AG04450 (cell line): Measurements from ENCODE around the gene TSPAN9. TPM values are rescaled to one million over a fixed set of nuclear protein-coding genes. Genes with fewer than 3 reads are reported as not detected.

ENCODE experiments used
- CTCF ChIA-PET: fragments of 300-600, 350-600 bp; formaldehyde crosslinking; extraction: SDS; loops from one replicate; lab custom pipeline; 2022; ENCODE audit warnings: antibody characterized with exemption, inconsistent platforms; lab: Charles Lee
- POLR2A ChIA-PET: fragments of 350-600 bp; formaldehyde crosslinking; extraction: SDS; loops from one replicate; lab custom pipeline; 2021; ENCODE audit warnings: antibody characterized with exemption, inconsistent platforms; lab: Yijun Ruan, JAX
- DNase-seq: peaks from one replicate; pipeline ENCODE4 v3.0.0-alpha.2; 2011; ENCODE audit warnings: low read depth, low spot score
- H3K27ac ChIP-seq: one replicate; pipeline ENCODE4 v1.5.1; 2012; ENCODE audit warnings: low read depth, low read length, control low read depth
- H3K27me3 ChIP-seq: one replicate; pipeline ENCODE4 v1.6.0; 2012; ENCODE audit warnings: low read length; ENCODE audit not compliant: control insufficient read depth, insufficient read depth
- H3K4me3 ChIP-seq: 2 replicates; pipeline ENCODE4 v1.5.1; 2011; ENCODE audit warnings: mild to moderate bottlenecking, low read depth, low read length, control low read depth
- H3K9me3 ChIP-seq: 2 replicates; pipeline ENCODE4 v1.5.1; 2012; ENCODE audit warnings: low read length; ENCODE audit not compliant: control insufficient read depth, insufficient read depth
- CTCF ChIP-seq: IDR thresholded peaks from 2 replicates; pipeline ENCODE4 v1.5.1; 2011; ENCODE audit warnings: low read depth, low read length, control low read depth, inconsistent platforms
- polyA plus RNA-seq: library from polyadenylated mRNA; depleted of rRNA; stranded (reverse); fragments of >200 nt; gene quantifications from 2 replicates; pipeline ENCODE4 v1.2.3, GENCODE V29; 2011

Gene TSPAN9
- polyA plus RNA-seq, 1 experiment, result 68.0 TPM

GRCh38 chr12:3186546-3187215 lies 109.5 kb downstream of the TSPAN9 start:
- POLR2A ChIA-PET, result interaction anchor here (0.7 to 2.1 kb wide), 2 partner anchors 16 to 18 kb away, joined by 3 to 15 read pairs; no protein-coding TSS in a partner anchor
- TF ChIP-seq CTCF, result no peak
- H3K9me3 ChIP-seq, result no peaks in the 10 kb centered on the region
- no peak for DNase-seq
- H3K27me3 ChIP-seq, result no peaks in the 10 kb centered on the region
- H3K4me3 ChIP-seq, result no peak overlapping the region
- H3K27ac ChIP-seq, result no peak overlapping the region
- CTCF ChIA-PET, result interaction anchor here (1.4 to 4.3 kb wide), 2 partner anchors 16 to 88 kb away, joined by 6 to 33 read pairs; no protein-coding TSS in a partner anchor

GRCh38 chr12:3187846-3188770 lies 110.9 kb downstream of the TSPAN9 start:
- no peaks in the 10 kb centered on the region for H3K27me3 ChIP-seq
- no peak for TF ChIP-seq CTCF
- POLR2A ChIA-PET, result no interaction called here
- CTCF ChIA-PET, result interaction anchor here (0.8 to 4.3 kb wide), 2 partner anchors 14 to 15 kb away, joined by 4 to 33 read pairs; no protein-coding TSS in a partner anchor
- DNase-seq, result no peak
- H3K27ac ChIP-seq, result no peak overlapping the region
- H3K9me3 ChIP-seq, result no peaks in the 10 kb centered on the region
- H3K4me3 ChIP-seq, result no peak overlapping the region

GRCh38 chr12:3189282-3189681 lies 112.1 kb downstream of the TSPAN9 start:
- CTCF ChIA-PET, result interaction anchor here (0.8 kb wide), 1 partner anchor 14 kb away, joined by 4 read pairs; no protein-coding TSS in a partner anchor
- Histone ChIP-seq H3K9me3 (no peaks in the 10 kb centered on the region), H3K27me3 (no peaks in the 10 kb centered on the region), H3K4me3 (no peak overlapping the region), H3K27ac (no peak overlapping the region)
- POLR2A ChIA-PET, result no interaction called here
- no peak for DNase-seq
- no peak for TF ChIP-seq CTCF

GRCh38 chr12:3190101-3190500 lies 112.9 kb downstream of the TSPAN9 start:
- CTCF ChIA-PET, result interaction anchor here (1.6 kb wide), 1 partner anchor 13 kb away, joined by 5 read pairs; no protein-coding TSS in a partner anchor
- no peaks in the 10 kb centered on the region for H3K27me3 ChIP-seq
- POLR2A ChIA-PET, result no interaction called here
- H3K4me3 ChIP-seq, result no peak overlapping the region
- no peak for TF ChIP-seq CTCF
- DNase-seq, result no peak
- H3K27ac ChIP-seq, result no peak overlapping the region
- no peaks in the 10 kb centered on the region for H3K9me3 ChIP-seq
